K562 (cell line): Measurements from ENCODE around the gene PPM1H. TPM values are rescaled to one million over a fixed set of nuclear protein-coding genes. Genes with fewer than 3 reads are reported as not detected.

ENCODE experiments used
- BHLHE40 ChIP-seq: IDR thresholded peaks from 2 replicates; pipeline ENCODE4 v1.6.1; 2011; ENCODE audit warnings: low read length, improper control_type of control experiment
- CTCF ChIP-seq, 3 experiments: IDR thresholded peaks in 2 of 3; conservative IDR thresholded peaks in 1 of 3; 2 replicates each; pipeline ENCODE4 v1.5.1; 2011 to 2012; ENCODE audit warnings: low read length in 3 of 3, mild to moderate bottlenecking in 3 of 3, control low read depth in 2 of 3, improper control_type of control experiment in 1 of 3, inconsistent platforms in 1 of 3, low read depth in 1 of 3, mixed read lengths in 1 of 3, moderate library complexity in 1 of 3; ENCODE audit not compliant: insufficient read depth in 2 of 3
- RREB1 ChIP-seq: fragments of 250-450 bp; sonication (Bioruptor Pico); IDR thresholded peaks from 2 replicates; pipeline ENCODE4 v1.4.0; 2020
- polyA plus RNA-seq, 8 experiments: library from polyadenylated mRNA; depleted of rRNA in 4 of 8; stranded (reverse) in 5 of 8; unstranded in 3 of 8; fragments of >200 nt; fragmentation: Nextera tagmentation in 2 of 8; fragmentation: Illumina TruSeq in 1 of 8; extraction: Ambion mirVana in 2 of 8; extraction: Trizol in 1 of 8; gene quantifications; 2 replicates each; pipeline versions ENCODE4 v1.2.1 to v1.2.3, GENCODE V29; 2011 to 2014; ENCODE audit warnings: inconsistent platforms in 1 of 8, missing spikeins in 1 of 8
- total RNA-seq, 7 experiments: library from RNA; depleted of rRNA in 6 of 7; stranded (reverse); fragments of >200 nt in 6 of 7; fragmentation: Illumina TruSeq in 2 of 7; extraction: Trizol in 2 of 7; gene quantifications; 2 replicates each; pipeline versions ENCODE4 v1.2.1 to v1.2.3, GENCODE V29; 2011 to 2021; ENCODE audit warnings: low replicate concordance in 1 of 7

PPM1H gene
- total and polyA plus RNA-seq, 9 of the 15 experiments (the other 6 are each of a cell fraction or from before 2014, with no cell fraction given), result 5.3 to 29.3 (median 11.3) TPM

- no peak for TF ChIP-seq RREB1 (CRISPR knock-in tag)
- TF ChIP-seq BHLHE40, result no peak
- no peak for TF ChIP-seq CTCF (IDR thresholded peaks at IDR 0.05 in 2 of 3, conservative IDR thresholded peaks at IDR 0.05 in 1 of 3; ENCODE audit: insufficient read depth in 2 of 3, low read depth in 1 of 3, low read length in 3 of 3)
These were observed 250.2 kb downstream of the PPM1H start (continued) for GRCh38 chr12:62684570-62685295.
